ENCODE data around the gene LMNA.
A peak's percentile ranks its signal among the peaks of the same experiment; 100 is the strongest.
"Not testable (repeated sequence)": the region's sequence is repeated elsewhere in the genome, so short reads cannot be mapped to it uniquely, and the experiment has no call there.

Gene LMNA

DNA sequence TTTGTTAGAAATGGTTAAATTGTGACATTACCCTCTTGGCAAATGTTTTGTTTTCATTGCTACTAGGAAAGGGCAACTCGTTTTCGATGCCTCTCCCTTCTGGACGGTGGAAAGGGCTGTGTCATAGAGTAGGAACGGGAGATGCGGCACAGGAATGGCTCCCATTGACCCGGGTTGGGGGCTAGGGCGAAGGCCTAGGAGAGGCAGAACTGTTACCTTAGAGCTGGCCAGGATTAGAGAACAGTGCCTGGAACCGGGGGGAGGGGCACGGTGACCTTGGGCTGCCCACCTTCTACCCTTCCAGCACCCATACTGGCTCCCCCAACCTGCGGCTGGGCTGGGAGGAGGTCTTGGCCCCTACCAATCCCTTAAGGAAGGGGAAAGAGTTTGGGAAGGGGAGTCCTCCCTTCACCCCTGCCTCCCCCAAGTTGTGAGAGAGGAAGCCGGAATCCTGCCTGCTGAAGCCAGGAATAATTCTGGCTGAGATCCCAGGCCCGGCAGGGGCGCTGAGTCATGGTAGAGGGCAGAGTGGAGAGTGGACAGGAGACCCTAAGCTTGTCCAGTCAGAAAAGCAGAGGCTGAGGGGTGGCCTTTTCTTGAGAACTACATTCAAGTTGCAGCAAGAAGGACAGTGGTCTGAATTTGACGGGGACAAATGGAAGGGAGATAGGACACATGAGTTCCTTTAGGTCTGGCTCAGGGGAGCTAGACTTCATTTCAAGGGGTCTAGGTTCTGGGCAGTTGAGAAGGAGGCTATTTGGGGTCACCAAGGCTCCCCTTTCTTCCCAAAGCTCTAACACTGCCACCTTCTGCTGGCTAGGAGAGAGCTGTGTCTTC lies 8.2 kb downstream of the LMNA start:
- DNase-seq (ENCODE audit: low read depth): no peak
- TF ChIP-seq, protein P1, sequence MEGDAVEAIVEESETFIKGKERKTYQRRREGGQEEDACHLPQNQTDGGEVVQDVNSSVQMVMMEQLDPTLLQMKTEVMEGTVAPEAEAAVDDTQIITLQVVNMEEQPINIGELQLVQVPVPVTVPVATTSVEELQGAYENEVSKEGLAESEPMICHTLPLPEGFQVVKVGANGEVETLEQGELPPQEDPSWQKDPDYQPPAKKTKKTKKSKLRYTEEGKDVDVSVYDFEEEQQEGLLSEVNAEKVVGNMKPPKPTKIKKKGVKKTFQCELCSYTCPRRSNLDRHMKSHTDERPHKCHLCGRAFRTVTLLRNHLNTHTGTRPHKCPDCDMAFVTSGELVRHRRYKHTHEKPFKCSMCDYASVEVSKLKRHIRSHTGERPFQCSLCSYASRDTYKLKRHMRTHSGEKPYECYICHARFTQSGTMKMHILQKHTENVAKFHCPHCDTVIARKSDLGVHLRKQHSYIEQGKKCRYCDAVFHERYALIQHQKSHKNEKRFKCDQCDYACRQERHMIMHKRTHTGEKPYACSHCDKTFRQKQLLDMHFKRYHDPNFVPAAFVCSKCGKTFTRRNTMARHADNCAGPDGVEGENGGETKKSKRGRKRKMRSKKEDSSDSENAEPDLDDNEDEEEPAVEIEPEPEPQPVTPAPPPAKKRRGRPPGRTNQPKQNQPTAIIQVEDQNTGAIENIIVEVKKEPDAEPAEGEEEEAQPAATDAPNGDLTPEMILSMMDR (IDR thresholded peaks at IDR 0.05; ENCODE audit: low read depth, low read length, missing control alignments): no peak
- H3K4me3 ChIP-seq (ENCODE audit: low read depth, low read length): no peak overlapping the region

DNA sequence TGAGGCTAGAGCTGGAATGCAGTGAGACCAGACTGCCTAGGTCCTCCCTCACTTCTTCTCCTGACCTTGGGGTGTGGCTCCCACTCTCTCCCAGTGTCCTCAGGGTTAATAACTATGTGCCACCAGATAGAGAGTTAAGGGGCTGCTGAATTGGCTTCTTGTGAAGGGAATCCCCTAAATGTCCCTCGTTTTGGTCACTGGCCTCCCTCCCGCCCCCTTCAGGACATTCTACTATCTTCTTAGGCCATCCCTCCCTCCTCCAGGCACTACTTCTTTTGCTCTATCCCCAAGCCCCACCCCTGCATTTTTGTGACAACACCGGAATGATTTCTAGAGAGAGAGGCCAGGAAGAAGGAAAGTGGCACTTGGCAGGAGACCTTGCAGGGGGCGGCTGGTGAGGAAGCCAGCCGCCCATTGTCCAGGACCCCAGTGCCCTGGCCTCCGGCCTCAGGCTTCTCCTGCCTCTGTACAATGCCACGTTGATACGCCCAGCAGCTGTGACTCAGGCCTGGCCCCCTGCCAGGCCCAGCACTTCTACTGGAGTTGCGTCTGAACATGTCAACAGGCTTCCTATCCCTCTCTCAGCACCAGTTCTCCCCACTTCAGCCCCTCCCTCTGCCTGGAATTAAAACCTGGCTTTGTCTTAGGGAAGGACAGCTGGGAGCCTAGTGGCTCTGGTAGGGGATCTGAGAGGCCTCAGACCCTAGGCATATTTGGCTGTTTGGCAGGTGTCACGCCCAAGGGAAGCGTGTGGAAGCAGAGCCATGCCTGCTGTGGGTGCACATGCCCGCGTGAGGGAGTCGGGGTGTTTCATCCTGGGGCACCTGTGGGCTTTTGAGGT lies 9.1 kb downstream of the LMNA start:
- no peak overlapping the region for H3K4me3 ChIP-seq (ENCODE audit: low read depth, low read length)
- TF ChIP-seq, protein P1 (IDR thresholded peaks at IDR 0.05; ENCODE audit: low read depth, low read length, missing control alignments): peak; percentile 25
- DNase-seq (ENCODE audit: low read depth): no peak

DNA sequence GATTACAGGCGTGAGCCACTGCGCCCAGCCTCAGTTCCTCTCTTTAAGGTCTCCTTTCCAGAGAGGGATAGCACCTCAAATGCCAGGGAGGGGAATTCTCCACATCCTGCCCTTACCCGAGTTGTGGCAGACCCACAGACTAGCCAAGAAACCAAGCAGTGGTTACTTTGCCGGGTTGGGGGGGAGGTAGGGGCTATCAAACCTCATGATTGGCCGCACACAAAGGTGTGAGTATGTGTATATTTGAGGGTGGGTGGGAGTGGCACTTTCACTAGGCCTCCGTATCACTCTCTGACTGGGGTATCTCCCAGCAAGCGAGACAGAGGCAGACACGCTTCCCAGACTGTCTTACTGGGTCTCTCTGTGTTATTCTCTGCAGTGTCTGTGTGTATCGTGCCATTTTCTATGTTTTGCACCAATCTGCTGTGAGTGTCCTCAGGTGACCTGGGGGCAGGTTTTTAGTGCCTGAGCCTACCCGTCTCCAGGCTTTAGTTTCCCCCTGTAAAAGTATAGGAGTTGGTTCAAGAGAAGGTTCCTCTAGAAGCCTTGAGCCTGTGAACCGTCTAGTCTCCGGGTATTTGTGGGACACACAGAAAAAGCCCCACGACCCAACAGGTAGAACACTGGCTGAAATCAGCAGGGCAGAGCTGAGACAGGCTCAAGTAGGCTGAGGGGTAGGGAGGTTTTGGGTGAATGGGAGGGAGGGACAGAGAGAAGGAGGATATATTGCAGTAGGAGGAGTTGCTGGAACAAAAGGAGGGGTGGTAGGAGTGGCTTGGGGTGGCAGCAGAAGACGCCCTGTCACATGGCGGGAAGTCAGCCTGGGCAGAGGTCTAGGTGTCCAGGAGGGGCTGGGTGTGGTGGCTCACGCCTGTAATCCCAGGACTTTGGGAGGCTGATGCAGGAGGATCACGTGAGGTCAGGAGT lies 10.3 kb downstream of the LMNA start:
- TF ChIP-seq, protein P1 (IDR thresholded peaks at IDR 0.05; ENCODE audit: low read depth, low read length, missing control alignments): no peak
- no peak overlapping the region for H3K4me3 ChIP-seq (ENCODE audit: low read depth, low read length)
- no peak for DNase-seq (ENCODE audit: low read depth)

DNA sequence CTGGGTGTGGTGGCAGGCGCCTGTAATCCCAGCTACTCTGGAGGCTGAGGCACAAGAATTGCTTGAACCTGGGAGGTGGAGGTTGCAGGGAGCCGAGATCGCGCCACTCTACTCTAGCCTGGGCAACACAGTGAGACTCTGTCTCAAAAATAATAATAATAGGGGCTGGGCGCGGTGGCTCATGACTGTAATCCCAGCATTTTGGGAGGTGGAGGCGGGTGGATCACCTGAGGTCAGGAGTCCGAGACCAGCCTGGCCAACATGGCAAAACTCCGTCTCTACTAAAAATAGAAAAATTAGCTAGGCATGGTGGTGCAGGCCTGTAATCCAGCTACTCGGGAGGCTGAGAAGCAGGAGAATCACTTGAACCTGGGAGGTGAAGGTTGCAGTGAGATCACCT lies 11.0 kb downstream of the LMNA start:
- not testable (repeated sequence) for DNase-seq (ENCODE audit: low read depth); H3K4me3 ChIP-seq (ENCODE audit: low read depth, low read length)

DNA sequence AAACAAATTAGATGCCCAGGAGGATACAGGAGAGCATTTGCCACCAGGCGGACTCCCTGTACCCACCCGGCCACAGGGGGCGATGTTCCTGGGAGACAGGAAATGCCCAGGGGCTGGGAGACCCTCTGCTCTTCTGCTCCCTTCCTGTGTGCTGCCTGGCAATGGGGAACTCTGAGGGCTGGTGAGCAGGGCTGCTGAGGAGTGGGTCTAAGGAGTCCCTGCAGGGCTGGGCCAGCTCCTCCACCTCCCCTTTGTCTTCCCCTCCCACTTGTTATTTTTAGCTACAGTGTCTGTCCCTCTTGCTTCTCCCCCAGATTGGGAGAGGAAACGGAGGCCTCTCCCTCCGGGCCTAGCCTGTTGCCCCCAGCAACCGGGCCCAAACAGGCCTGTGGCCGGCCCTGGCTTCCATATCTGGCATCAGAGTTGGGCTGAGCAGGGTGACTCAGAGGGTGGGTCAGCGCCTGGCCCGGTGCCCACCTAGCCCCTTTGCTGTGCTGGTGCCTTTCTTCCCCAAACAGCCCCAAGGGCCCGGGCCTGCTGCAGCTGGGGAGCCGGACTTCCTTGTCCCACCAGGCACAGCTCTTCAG lies 11.6 kb downstream of the LMNA start:
- DNase-seq (ENCODE audit: low read depth): no peak
- TF ChIP-seq, protein P1 (IDR thresholded peaks at IDR 0.05; ENCODE audit: low read depth, low read length, missing control alignments): peak; percentile 53
- H3K4me3 ChIP-seq (ENCODE audit: low read depth, low read length): peak overlapping the region; percentile 12

DNA sequence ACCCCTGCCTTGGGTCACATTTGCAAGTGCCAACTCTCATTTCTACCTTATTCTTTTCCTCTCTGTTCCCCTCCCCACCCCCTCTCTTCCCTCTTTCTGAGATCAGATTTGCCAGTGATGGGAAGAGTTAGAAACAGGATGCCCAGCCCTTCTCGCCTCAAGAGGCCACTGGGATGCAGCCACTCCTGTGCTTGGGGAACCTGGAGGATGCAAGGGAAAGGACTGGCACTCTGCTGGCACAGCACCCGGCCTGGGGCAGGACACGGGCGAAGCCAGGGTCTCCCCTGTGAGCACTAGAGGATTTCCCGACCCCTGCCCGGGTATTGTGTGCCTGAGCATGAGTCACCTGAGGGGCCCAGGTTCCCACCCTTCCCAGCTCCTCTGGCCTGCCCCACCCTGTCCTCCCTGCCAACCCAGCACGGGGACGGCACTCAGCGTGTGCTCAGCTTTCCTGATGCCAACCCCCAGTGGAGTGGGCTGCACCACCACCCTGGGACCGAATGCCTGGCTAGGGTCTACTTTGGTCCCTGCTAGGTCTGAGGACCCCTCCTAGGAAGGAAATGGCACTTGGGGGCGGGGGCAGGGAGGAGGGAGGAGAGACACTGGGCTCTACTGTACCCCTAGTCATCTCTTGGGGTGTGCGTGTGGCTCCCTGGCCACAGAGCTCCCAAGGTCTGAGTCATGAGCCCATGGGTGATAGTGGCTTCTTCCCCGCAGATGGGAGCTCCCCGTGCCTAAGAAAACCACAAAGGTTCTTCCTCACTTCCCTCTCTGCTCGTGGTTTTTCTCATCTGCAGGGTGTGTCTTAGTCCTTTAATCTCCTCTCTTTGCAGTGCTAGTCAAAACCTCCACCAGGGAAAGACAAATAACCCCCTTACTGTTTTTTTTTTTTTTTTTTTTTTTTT lies 12.4 kb downstream of the LMNA start:
- peak overlapping the region; percentile 12 for H3K4me3 ChIP-seq (ENCODE audit: low read depth, low read length)
- TF ChIP-seq, protein P1 (IDR thresholded peaks at IDR 0.05; ENCODE audit: low read depth, low read length, missing control alignments): no peak
- peak; percentile 80 for DNase-seq (ENCODE audit: low read depth)

Measured in GM12864 (cell line).